Activated CD8-positive, alpha-beta memory T cell treated with anti-CD3 and anti-CD28 coated beads for 48 hours (primary cell): ENCODE measurements around the gene EPS8L3.

Experiments used
- DNase-seq, 3 experiments: peaks; one replicate each; pipeline ENCODE4 v3.0.0-alpha.2; 2020; ENCODE audit warnings: low read depth in 2 of 3, low spot score in 2 of 3

The EPS8L3 gene

GRCh38 chr1:109793486-109794318 lies 30.0 kb upstream of the EPS8L3 start:
- no peak for DNase-seq

DNA sequence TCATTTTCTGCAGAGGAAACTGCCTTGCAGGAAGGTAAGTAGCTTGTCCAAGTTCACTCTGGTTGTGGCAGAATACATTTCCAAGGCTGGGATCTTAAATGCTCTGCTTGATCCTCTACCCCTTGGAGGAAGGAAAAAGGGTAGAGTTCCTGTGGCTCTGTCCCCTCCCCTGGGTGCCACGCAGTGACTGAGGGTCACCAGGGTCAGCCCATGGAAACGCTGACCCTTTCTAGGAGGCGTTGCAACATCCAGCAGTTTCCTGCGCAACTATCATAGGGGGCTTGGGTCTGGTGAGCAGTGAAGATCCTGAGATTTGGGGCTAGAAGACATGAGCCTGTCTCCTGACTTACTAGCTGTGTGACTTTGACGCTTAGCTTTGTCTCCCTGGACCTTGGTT lies 29.4 kb upstream of the EPS8L3 start:
- DNase-seq = no peak

- no peak for DNase-seq
Observed at GRCh38 chr1:109792056-109792831, 28.5 kb upstream of the EPS8L3 start.

- no peak for DNase-seq
Observed at GRCh38 chr1:109791495-109792043, 27.8 kb upstream of the EPS8L3 start.

GRCh38 chr1:109790735-109791494 lies 27.2 kb upstream of the EPS8L3 start:
- DNase-seq = peak; percentile 55 to 70 (median 64)

DNA sequence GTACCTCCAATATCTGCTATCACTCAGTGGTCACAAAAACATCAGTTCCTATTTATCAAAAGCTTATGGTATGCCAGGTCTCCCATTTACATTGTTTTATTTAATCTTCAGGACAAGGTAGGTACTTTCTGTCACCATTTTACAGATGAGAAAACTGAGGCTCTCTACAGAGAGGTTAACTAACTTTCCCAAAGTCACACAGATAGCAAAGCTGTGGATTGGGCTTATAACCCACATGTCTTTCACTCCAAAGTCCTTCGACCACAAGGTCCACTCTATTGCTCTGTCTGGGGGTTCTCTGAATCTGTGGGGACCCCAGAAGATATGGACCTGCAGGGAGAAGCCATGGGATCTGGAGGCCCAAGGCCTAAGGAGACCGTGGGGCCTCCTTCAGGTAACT lies 26.6 kb upstream of the EPS8L3 start:
- DNase-seq = no peak

DNA sequence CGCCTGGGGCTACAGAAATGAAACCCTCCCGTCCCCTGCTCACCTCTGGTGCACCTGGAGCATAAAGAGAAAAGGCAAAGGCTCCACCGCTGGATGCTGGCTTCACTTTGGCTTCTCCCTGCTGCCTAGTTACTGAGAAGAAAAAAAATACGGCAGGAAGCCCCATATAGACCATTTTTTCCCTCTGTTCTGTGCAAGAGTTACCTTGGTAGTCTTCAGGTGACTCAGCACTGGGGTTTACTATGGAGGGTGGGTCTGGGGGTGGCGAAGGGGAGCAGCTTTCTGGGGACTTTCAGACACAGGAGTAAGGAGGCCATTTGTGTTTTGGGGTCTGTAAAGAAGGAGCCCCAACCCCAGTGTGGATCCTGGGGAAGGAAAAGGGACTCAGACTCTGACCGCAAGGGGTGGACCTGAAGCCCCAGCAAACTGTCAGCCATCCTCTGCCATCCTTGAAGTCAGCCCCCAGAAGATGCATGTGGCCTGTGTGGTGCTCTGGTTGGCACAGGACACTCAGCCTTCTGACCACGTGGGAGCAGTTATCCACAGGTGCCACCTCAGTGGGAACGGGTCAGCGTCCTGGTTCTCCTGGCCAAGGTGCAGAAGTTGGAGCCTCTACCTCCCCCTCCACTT lies 25.9 kb upstream of the EPS8L3 start:
- DNase-seq = no peak

DNA sequence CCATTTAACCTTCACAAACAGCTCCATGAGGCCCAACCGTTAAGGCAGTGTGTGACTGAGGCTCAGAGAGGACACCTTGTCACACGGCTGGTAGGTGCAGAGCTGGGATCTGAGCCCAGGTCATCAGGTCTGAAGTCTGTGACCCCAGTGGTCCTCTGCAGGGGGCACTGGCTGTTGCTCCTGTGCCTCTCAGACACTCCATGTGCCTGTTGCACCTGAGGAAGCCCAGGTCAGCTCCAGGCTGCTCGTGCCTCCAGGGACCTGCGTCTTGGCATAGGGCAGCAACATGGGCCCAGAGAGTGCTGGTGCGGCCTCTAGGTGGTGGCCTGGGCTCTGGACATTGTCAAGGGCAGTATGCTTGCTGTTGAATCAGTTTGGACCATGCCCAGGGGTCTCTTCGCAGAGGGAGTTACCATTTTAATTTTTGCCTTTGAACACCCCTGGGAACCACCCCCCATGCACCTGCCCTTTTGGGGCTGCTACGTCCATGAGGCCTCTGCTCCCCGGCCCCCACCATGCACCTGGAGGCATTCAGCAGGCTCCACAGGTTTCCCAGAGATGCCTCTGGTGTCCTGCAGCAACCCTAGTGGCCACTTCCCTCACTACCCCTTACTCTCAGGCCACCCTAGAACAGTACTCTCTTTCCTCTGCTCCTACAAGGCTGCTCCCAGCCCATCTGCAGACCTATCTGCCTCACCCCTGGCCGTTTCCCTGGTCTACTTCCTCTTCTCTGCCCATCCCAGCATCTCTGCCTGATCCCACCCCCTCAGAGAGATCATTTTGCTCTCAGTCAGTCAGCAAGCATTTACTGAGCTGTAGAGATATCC lies 25.2 kb upstream of the EPS8L3 start:
- no peak for DNase-seq

DNA sequence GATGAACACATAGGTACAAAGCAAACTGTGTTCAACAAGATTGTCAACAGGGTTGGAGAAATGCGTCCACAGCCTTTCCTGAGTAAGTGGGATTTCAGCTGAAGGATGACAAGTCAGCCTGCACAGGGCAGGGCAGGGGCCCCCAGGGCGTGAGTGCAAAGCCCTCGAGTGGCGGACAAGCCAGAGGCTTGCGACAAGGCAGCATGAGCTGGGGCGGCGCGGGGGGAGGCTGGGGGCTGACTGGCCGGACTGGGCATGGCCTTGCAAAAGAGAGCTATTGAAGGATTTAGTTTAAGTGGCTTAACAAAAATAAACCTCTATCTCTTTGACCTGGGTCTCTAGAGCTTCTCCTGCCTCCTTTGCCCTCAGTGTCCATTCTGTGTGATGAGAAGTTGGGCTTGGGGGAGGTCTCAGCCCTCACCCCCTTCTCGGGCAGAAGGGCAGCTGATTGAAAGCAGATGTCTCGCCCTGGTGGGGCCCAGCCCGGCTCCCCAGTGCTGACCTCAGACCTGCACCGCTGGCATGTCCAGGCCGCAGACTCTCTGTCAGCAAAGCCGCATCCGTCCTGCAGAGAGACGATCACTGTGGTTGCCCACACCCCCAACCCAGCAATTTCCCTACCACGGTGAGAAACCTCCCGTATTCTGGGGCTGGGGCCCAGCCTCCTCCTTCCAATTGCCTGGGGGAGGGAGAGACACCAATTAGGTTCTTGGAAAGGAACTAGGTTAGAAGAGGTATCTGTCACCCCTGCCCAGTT lies 24.3 kb upstream of the EPS8L3 start:
- no peak for DNase-seq

DNA sequence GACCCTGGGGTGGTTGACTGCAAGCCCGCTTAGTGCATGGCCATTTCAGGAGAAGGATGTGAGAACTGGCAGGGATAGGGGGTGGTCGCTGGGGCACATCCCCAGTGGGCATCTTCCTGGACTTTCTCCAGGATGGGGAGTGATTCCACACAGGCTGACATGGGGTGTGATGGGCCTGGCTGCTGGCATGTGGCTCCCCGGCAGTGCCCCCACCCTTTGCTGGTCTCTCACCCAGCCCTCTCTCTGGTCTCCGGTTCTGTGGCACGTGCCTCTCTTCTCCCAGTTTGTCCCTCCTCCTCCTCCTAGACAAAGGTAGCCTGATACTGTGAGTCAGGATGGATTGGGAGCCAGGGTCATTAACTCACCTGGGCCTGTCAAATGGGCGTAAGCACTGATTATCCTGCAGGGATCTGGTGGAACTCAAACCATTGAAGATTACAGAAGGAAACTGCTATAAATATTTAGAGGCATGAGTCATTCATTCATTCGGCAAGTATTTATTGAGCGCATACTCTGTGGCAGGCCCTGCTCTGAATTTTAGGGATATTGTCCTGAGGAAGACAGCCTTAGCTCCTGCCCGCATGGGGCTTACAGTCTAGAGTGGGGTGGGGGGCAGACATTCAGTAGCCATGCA lies 23.6 kb upstream of the EPS8L3 start:
- no peak for DNase-seq

DNA sequence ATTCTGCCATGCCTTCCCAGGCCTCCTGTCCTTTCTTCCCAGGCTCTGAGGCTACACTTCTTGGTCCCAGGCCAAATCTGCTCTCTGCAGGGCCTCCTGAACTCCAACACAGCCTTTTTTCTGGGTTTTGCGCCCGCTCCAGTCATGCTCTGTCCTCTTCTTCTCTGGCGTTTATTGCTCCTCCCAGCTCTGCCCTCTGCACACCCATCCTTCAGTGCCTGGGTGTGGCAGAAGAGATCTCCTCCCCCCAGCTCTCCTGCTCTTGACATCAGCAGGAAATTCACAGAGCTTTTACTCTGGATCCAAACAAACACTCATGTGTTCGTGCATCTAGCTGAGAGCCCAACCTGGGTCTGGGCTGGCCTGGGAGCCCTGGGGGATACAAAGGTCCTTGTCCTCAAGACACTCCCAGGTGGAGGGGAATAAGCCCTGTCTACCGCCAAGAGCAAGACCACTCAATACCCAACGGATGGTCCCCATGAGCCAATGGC lies 22.9 kb upstream of the EPS8L3 start:
- DNase-seq = no peak

DNA sequence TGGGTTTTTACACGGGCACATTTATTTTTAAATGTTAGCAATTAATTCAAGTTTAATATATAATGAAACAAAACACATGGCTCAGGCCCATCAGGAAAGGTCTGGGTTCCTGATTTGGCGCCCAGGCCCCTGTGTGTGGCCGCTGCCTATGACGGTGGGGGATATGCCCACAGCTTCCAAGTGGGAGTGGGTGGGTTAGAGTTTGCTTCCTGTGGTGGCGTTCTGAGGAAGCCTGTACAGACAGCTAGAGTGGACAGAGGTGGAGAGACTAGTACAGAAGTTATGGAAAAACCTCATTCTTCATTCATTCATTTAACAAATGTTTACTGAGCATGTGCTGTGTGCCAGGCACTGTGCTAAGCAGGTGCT lies 22.4 kb upstream of the EPS8L3 start:
- DNase-seq = no peak

DNA sequence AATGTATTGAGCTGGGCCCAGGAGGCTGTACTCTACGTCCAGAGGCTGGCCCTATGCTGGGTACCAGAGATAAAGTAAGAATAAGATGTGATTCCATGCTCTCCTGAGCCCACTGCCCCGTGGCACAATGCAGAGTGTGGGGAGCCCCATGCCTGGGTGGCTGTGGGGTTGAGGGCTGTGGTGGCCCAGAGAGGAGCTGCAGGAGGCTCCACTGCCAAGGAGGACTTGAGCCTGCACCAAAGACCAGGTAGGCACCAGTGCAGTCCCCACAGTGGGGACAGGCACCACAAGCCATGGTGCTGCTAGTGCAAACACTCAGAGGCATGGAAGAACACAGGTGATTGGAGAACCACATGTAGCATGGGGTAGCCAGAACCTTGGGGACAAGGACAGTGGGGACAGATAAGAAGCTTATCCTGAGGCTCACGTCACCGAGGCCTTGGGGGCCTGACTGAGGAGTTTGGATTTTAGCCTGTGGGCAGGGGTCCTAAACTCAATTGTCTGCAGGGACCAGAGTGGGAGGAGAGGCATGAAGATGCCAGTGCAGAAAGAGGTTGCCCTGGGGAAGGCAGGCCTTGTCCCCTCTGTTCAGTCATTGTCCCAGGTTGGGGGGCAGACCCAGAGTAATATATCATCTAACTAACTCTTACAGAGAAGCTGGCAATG lies 21.9 kb upstream of the EPS8L3 start:
- DNase-seq = no peak

GRCh38 chr1:109784551-109785252 lies 21.0 kb upstream of the EPS8L3 start:
- DNase-seq = no peak

DNA sequence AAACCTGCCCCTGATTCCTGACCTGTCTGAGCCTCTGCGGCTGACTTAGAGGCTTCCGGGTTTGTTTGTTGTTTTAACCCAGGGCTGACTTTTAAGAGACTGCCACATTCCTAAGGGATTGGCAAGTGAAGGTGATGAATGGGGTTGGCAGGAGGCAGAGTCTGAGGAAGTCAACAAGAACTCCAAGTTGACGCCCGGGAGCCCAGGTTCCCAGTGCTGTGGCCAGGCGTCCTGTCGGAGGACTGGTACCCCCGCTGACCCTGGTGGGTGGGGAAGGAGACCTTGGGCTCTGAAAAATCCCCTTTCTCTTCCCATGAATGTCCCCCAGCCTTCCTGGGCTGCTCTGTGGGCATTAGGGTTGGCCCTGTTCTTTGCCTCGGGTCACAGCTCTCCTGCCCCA lies 19.7 kb upstream of the EPS8L3 start:
- no peak for DNase-seq

DNA sequence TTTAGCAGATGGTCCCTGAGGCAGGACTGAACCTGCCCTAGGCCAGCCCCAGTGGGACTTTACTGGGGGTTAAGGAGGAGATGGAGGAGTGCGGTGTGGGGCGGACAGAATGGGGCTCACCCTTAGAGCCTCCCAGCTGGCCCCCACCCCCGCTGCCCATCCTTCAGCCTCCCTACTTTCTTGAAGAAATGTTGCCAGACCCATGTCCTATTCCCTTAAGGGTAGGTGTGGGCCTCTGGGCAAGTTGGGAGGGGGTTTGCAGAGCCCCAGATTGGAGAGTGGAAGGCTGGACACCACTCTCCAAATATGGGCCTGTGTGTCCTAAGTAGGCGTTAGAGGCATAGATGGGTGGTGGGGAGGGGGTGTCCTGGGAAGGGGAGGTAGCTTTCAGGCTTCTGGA lies 19.2 kb upstream of the EPS8L3 start:
- no peak for DNase-seq

DNA sequence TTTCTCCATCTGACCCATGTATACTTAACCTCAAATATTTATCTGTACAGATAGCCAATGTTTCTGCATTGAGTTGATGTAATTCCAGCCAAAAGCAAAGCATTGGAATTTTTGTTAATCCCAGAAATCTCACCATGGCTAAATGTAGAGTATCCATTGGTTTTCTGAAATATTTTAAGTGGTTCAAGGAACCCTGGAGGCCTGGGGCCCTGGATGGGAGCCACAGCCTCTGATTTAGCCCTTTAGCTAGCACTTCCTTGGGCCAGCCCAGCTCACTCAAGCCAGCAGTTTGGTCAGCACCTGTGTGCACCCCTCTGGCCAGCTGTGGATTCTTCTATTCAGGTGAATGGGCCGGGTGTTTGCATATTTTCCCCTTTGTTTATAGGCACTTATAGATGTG lies 18.8 kb upstream of the EPS8L3 start:
- DNase-seq = no peak

DNA sequence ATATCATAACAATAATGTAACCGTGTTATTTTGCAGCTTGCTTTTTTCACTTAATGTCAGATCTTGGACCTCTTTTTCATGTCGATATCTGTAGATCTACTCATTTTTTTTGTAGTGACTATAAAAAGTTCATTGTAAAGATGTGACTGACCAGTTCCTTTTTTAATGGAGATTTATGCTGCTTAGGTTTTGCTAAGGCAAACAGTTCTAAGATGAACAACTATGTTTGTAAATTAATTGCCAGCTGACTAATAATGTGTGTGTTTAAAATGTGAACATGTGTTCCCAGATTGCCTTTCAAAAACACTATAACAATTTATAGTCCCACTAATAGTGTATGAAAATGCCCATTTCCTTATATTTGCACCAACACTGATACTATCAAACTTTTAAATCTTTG lies 18.1 kb upstream of the EPS8L3 start:
- DNase-seq = no peak
